Activated gamma-delta T cell treated with anti-CD3 and anti-CD28 coated beads, Interleukin-2, amount 50 U/mL, for 16 hours (primary cell): ENCODE results near the gene ARL15.
"Not testable (repeated sequence)": the region's sequence is repeated elsewhere in the genome, so short reads cannot be mapped to it uniquely, and the experiment has no call there.

ENCODE experiments used
- DNase-seq: peaks from one replicate; pipeline ENCODE4 v3.0.0-alpha.2; 2020; ENCODE audit warnings: low read depth

ARL15 gene

GRCh38 chr5:54090495-54091120, 219.8 kb downstream of the ARL15 start:
- DNase-seq: no peak

DNA sequence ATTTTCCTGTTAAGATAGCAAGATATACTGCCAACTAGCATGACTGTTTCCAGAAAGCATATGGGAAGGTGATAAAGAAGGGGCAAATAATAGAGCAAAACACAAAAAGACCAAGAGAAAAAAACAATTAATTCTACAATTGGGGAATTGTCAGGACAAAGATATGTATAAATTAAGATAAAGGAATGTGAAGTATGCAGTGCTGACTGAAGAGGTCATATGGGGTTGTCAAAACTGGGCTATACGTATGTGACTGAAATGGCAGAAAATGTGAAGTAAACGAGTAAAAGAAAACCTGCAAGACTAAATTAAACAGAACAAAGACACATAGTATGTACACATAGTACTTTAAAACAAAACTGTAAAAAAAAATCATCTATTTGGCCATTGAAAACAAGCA, 222.3 kb downstream of the ARL15 start:
- DNase-seq: no peak

DNA sequence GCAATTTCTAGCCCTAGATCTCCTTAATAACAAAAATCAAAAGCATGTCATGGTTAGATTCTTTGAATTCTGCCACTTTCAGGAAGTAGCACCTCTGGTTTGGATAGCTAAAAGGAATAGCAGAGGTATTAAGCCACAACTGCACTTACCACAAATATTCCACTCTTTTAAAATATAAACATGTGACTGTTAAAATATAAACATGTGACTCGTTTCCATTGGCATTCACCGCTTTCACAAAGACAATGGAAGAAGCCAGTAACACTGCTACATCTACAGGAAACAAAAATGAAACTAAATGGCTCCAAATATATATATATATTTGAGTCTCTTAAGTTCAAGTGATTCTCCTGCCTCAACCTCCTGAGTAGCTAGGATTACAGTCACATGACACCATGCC, 222.9 kb downstream of the ARL15 start:
- no peak for DNase-seq

- no peak for DNase-seq
Observed at GRCh38 chr5:54086191-54086590, 224.2 kb downstream of the ARL15 start.

DNA sequence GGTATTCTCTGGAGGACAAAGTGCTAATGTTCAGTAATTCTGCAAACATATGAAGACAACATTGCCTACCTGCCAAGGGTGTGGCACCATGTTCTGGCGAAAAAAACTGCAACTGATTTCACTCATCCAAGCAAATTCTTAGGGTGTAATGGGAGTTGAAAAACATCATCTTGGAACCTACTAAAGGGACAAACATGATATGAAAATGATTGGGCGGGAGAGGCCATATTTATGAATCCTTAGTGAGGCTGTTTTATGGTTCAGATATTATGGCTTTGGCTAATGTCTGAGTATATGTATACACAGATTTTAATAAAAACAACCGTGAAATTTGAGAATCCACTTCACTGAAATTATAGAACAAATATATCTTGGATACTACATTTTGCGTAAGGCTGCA, 225.7 kb downstream of the ARL15 start:
- no peak for DNase-seq

- no peak for DNase-seq
Observed at GRCh38 chr5:54083851-54084250, 226.5 kb downstream of the ARL15 start.

GRCh38 chr5:54083245-54083644, 227.1 kb downstream of the ARL15 start:
- DNase-seq: no peak

GRCh38 chr5:54081415-54081814, 229.0 kb downstream of the ARL15 start:
- no peak for DNase-seq

DNA sequence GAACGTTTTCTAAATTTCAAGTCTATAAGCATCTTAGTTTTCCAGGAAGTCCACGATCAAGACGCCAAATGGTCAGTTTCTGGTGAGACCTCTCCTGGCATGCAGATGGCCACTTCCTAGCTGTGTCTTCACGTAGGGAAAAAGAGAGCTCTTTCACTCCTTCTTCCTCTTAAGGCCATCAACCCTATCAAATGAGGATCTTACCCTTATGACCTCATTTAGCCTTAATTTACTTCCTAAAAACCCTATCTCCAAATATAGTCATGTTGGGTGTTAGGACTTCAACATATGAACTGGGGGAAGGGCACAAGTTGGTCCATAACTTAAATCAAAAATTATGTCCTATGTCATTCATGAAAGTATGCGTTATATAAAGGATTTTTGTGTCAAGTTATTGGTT, 229.5 kb downstream of the ARL15 start:
- DNase-seq: no peak

DNA sequence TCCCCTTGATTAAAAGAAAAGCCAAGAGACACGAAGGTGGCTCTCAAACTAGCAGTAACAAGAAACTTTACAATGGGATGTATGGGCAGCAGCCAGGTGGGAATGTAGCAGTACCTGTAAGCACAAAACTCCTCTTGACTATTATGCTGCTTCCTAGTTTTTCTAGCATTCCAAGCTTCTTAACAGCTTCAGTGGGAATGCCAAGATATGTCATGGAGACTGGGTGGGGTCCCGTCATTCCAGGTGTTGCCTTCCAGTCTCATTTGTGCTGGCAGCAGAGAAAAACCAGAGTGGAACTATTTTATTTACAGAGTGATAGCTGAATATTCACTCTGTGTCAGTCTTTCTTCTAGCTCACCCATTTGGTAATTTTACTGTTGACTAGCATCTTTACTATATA, 236.6 kb downstream of the ARL15 start:
- DNase-seq: no peak

- no peak for DNase-seq
Observed at GRCh38 chr5:54073131-54073530, 237.2 kb downstream of the ARL15 start.

GRCh38 chr5:54066433-54066832, 243.9 kb downstream of the ARL15 start:
- DNase-seq: no peak

GRCh38 chr5:54063817-54064216, 246.6 kb downstream of the ARL15 start:
- DNase-seq: no peak

GRCh38 chr5:54062958-54063357, 247.4 kb downstream of the ARL15 start:
- no peak for DNase-seq

- DNase-seq: not testable (repeated sequence)
Observed at GRCh38 chr5:54060919-54061318, 249.5 kb downstream of the ARL15 start.

GRCh38 chr5:54049963-54050362, 260.4 kb downstream of the ARL15 start:
- DNase-seq: no peak

GRCh38 chr5:54049144-54049543, 261.2 kb downstream of the ARL15 start:
- no peak for DNase-seq

DNA sequence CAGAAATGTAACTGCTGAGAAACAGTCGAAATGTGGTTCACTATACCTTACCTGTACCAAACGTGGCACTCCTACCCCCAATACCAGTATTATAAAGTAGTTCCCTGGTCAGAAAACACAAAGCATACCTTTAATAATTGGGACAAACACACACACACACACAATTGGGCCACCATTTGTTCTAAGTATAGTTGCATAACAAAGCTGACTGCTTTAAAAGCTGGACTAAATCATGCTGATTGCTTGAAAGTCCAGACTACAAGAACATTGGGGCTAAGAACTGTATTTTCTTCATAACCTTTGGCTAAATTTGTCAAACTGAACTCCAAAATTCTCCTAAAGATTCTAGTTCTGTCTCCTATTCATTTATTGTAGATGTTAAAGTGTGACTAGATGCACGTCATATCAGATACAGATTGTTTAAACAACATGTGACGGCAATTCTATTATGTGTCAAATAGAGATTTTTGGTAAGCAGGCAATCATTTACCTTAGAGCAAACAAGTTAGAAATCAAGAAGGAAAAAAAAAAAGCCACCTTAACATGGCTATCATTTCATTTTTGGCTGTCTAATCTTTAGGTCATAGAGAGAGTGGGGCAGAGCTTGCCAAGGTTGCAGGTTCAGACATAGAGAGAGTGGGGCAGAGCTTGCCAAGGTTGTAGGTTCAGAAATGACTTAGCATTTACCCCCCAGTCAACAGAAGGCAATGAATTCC, 265.1 kb downstream of the ARL15 start:
- DNase-seq: no peak

GRCh38 chr5:54044276-54044675, 266.1 kb downstream of the ARL15 start:
- not testable (repeated sequence) for DNase-seq

GRCh38 chr5:54040804-54041203, 269.6 kb downstream of the ARL15 start:
- DNase-seq: no peak

- no peak for DNase-seq
Observed at GRCh38 chr5:54040018-54040417, 270.4 kb downstream of the ARL15 start.

GRCh38 chr5:54037205-54037604, 273.2 kb downstream of the ARL15 start:
- DNase-seq: no peak

DNA sequence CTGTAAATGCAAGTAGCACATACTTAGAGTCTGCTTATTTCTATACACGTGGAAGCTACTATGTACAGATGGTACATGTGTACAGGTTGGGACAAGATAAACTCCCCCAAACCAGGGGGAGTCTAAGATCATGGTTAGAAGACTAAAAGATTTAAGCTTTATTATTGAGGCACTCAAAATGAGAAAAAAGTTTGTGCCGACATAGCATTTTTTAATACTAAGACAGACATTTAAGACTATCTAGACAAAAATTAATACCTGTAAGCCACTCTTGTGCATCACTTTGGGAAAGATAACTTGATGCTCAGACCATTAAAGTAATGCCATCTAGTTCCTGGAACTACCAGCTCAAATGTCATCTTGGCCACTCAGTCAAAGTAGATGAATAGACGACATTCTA, 279.4 kb downstream of the ARL15 start:
- no peak for DNase-seq

- no peak for DNase-seq
Observed at GRCh38 chr5:54024466-54024865, 285.9 kb downstream of the ARL15 start.
